ENCODE measurements around the gene TGM5. TPM values are rescaled to one million over a fixed set of nuclear protein-coding genes. Genes with fewer than 3 reads are reported as not detected.
"Not testable (repeated sequence)": the region's sequence is repeated elsewhere in the genome, so short reads cannot be mapped to it uniquely, and the experiment has no call there.

Gene TGM5
- total RNA-seq, 2 experiments from 2014 or later = not detected

- ChIA-PET CTCF (interaction anchor here (0.6 to 1.4 kb wide), 2 partner anchors 17 to 127 kb away, joined by 3 to 5 read pairs; no protein-coding TSS in a partner anchor), POLR2A (no interaction called here)
These were observed 58.4 kb downstream of the TGM5 start for GRCh38 chr15:43208052-43209002.

- ChIA-PET CTCF (no interaction called here), POLR2A (no interaction called here)
These were observed 59.7 kb downstream of the TGM5 start for GRCh38 chr15:43207024-43207423.

- CTCF ChIA-PET = interaction anchor here (0.7 kb wide), 1 partner anchor 224 kb away, joined by 3 read pairs; no protein-coding TSS in a partner anchor
- POLR2A ChIA-PET = no interaction called here
These were observed 60.7 kb downstream of the TGM5 start for GRCh38 chr15:43206054-43206453.

GRCh38 chr15:43204016-43204901 is 62.5 kb downstream of the TGM5 start:
- CTCF ChIA-PET = interaction anchor here (0.5 to 1.9 kb wide), 10 partner anchors 14 to 654 kb away, joined by 3 to 7 read pairs (median 4); no protein-coding TSS in a partner anchor
- POLR2A ChIA-PET = interaction anchor here (0.5 kb wide), 1 partner anchor 137 kb away, joined by 4 read pairs; no protein-coding TSS in a partner anchor

GRCh38 chr15:43199945-43200488 is 66.7 kb downstream of the TGM5 start:
- CTCF ChIA-PET = no interaction called here
- POLR2A ChIA-PET = no interaction called here

- ChIA-PET CTCF (no interaction called here), POLR2A (no interaction called here)
These were observed 67.7 kb downstream of the TGM5 start for GRCh38 chr15:43198992-43199391.

GRCh38 chr15:43198556-43198955 is 68.2 kb downstream of the TGM5 start:
- CTCF ChIA-PET, POLR2A ChIA-PET: not testable (repeated sequence)

- POLR2A ChIA-PET, CTCF ChIA-PET: not testable (repeated sequence)
These were observed 69.0 kb downstream of the TGM5 start for GRCh38 chr15:43197773-43198172.

GRCh38 chr15:43196760-43197548 is 69.8 kb downstream of the TGM5 start:
- CTCF ChIA-PET = no interaction called here

GRCh38 chr15:43194795-43195194 is 71.9 kb downstream of the TGM5 start:
- ChIA-PET CTCF (no interaction called here), POLR2A (no interaction called here)

More at GRCh38 chr15:43196760-43197548, 69.8 kb downstream of the TGM5 start:
- POLR2A ChIA-PET = no interaction called here

GRCh38 chr15:43193710-43194109 is 73.0 kb downstream of the TGM5 start:
- ChIA-PET POLR2A (no interaction called here), CTCF (interaction anchor here (0.6 kb wide), 2 partner anchors 68 to 176 kb away, joined by 3 to 5 read pairs; no protein-coding TSS in a partner anchor)

GRCh38 chr15:43190178-43190577 is 76.5 kb downstream of the TGM5 start:
- ChIA-PET CTCF (interaction anchor here (1.2 to 1.5 kb wide), 2 partner anchors 14 to 95 kb away, joined by 3 to 5 read pairs; no protein-coding TSS in a partner anchor), POLR2A (no interaction called here)

- ChIA-PET CTCF (interaction anchor here (0.5 kb wide), 1 partner anchor 67 kb away, joined by 3 read pairs; no protein-coding TSS in a partner anchor), POLR2A (no interaction called here)
These were observed 77.4 kb downstream of the TGM5 start for GRCh38 chr15:43189296-43189695.

GRCh38 chr15:43187544-43188155 is 79.1 kb downstream of the TGM5 start:
- ChIA-PET POLR2A (interaction anchor here (0.6 kb wide), 1 partner anchor 49 kb away, joined by 9 read pairs; no protein-coding TSS in a partner anchor), CTCF (interaction anchor here (1.0 kb wide), 1 partner anchor 562 kb away, joined by 3 read pairs; no protein-coding TSS in a partner anchor)

- ChIA-PET POLR2A (interaction anchor here (0.7 kb wide), 1 partner anchor 94 kb away, joined by 3 read pairs; no protein-coding TSS in a partner anchor), CTCF (interaction anchor here (1.3 to 1.6 kb wide), 3 partner anchors 18 to 99 kb away, joined by 3 to 7 read pairs (median 7); no protein-coding TSS in a partner anchor)
These were observed 80.8 kb downstream of the TGM5 start for GRCh38 chr15:43186003-43186353.

- ChIA-PET POLR2A (no interaction called here), CTCF (interaction anchor here (1.3 to 1.6 kb wide), 3 partner anchors 19 to 100 kb away, joined by 3 to 7 read pairs (median 7); no protein-coding TSS in a partner anchor)
These were observed 81.3 kb downstream of the TGM5 start, which contains the start of gene CCNDBP1 for GRCh38 chr15:43185157-43186002. Gene CCNDBP1 (plus strand): TSS chr15:43185403. CDS start chr15:43185499, 96 bp downstream.
